ENCODE data around the gene AQP9.

The AQP9 gene

GRCh38 chr15:58228718-58229117 lies 90.5 kb downstream of the AQP9 start:
- no peak for DNase-seq

- no peak for DNase-seq
Observed at GRCh38 chr15:58229297-58229768, 91.2 kb downstream of the AQP9 start.

GRCh38 chr15:58232281-58233065 lies 94.3 kb downstream of the AQP9 start:
- DNase-seq = no peak

GRCh38 chr15:58233341-58233740 lies 95.2 kb downstream of the AQP9 start:
- DNase-seq = no peak
